COLO668 (cell line): ENCODE data around the gene EFHD2.
"Not testable (repeated sequence)": the region's sequence is repeated elsewhere in the genome, so short reads cannot be mapped to it uniquely, and the experiment has no call there.

Source experiments
- DNase-seq: peaks from one replicate; lab custom pipeline; 2025; ENCODE audit not compliant: unreplicated experiment; lab: John Stamatoyannopoulos, UW

The EFHD2 gene

DNA sequence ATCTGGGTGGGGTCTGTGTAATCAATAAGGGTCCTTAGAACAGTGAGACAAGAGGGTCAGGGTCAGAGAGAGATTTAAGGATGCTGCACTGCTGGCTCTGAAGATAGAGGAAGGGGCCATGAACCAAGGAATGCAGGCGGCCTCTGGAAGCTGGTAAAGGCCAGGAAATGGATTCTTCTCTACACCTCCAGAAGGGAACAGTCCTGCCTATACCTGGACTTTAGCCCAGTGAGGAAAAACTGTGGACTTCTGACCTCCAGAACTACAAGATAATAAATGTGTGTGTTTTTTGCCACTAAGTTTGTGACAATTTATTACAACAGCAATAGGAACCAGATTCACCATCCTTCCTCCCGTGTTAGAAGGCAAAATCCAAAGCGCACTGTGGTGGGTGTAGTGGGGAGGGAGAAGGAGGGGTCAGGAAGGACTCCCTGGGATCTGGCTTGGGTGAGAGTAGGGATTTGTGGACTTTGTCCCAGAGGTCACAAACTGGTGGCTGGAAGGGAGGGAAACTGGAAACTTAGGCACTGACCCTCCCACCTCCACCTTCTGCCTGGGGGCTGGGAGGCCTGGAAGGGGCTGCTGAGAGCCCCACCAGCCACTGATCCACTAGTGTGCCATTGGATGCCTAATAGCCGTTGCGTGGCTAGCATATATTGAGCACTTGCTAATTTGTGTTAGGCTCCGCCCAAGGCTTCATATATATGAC lies 41.5 kb downstream of the EFHD2 start:
- no peak for DNase-seq

DNA sequence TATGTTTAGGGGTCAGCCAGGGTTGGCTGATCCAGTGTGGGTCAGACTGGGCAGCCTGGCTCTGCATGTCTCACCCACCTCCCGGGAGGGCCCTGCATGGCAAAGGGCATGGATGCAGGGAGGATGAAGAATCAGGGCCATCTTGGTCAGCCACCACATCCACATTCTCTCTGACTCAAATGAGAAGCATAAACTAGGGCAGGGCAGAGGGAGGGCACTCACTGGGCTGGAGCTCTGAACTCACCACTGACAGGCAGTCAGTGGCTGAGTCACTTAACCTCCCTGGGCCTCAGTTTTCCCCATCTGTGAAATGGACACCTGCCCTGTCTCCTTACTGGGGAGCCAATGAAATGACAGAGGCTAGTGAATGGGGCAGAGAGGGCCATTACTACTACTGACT lies 42.5 kb downstream of the EFHD2 start:
- DNase-seq: no peak

DNA sequence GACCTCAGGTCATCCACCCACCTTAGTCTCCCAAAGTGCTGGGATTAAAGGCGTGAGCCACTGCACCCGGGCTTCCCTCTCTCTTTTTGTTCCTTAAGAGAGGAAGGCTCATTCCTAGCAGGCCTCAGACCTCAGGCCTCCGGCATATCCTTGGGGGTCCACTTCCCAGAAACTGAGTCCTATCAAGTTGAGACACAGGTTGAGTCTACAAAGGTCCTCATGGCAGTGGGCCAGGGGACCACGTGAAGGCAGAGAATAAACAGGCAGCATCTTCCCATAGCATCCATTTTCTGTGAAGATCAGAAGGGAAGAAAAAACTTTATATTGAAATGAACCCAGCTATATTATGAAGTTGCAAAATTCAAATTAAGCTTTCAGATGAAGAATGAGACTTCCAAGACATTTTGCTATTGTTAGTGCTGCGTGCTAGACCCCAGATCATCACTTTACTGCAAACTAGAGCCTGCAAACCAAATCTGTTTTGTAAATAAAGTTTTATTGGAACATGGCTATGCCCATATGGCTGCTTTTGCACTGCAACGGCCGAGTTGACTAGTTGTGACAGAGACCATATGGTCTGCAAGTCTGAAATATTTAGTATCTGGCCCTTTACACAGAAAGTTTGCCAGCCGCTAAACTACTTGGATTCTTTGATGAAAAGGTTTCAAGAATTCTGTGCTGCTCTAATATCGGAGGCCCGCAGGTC lies 43.3 kb downstream of the EFHD2 start:
- no peak for DNase-seq

- no peak for DNase-seq
Observed at GRCh38 chr1:15453734-15454133, 44.0 kb downstream of the EFHD2 start.

DNA sequence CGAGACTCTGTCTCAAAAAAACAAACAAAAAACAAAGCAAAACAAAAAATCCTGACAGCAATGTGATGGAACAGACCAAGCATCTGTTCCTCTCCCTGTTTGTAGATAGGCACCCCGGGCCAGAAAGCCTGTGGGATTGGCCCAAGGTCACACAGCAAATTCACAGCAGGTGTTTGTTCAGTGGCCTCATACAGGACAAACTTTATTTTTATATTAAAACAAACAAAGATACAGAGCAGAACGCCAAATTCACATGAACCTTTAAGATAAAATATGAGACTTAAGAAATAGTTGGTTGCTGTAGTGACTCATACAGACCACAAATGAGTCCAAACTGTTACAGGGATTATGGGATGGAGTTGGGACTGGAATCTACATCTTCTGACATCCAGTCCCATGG lies 44.6 kb downstream of the EFHD2 start:
- no peak for DNase-seq

DNA sequence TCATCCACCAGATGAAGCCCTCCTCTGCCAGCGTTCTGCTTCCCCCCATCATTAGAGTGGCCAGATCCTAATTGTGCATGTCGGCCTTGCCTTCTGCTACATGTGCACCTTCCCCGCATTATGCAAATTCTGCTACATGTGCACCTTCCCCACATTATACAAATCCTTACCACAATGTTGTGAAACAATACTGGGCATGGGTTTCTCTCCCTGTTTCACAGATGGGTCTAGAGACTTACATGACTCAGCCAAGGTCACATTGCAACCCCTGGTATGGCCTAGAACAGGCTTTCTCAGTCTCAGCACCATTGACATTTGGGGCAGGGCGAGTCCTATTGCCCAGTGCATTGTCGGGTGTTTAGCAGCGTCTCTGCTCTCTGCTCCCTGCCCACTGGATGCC lies 45.8 kb downstream of the EFHD2 start:
- DNase-seq: no peak

DNA sequence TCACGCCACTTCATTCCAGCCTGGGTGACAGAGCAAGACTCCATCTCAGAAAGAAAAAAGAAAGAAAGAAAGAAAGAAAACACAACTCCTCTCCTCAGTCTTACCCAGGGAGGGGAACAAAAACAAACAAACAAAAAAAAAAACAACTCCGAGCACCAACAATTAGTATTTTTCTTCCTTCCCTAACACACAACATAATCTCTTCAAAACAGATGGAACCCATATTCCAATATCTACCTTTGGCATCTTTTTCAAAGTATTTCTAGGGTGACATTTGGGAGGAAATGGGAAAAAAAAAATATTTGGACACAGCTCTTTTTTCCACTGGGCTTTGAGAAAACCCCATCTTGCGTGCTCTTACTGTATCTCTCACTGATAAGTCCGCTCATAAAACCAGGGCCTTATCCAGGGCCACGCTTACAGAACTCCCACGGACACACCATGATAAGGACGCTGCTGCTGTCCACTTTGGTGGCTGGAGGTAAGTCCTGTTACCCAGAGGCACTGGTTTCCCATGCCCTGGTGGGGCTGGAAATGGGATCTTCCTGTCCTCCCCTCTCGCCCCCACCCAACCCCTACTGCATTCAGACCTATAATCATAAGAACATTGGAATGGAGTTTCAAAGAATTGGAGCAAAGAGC lies 46.7 kb downstream of the EFHD2 start, which contains the start of gene CELA2A:
TSS of gene CELA2A (plus strand) at position 420 of the 642 bp plus-strand sequence. CDS start at position 442, 22 bp downstream.
- no peak for DNase-seq

DNA sequence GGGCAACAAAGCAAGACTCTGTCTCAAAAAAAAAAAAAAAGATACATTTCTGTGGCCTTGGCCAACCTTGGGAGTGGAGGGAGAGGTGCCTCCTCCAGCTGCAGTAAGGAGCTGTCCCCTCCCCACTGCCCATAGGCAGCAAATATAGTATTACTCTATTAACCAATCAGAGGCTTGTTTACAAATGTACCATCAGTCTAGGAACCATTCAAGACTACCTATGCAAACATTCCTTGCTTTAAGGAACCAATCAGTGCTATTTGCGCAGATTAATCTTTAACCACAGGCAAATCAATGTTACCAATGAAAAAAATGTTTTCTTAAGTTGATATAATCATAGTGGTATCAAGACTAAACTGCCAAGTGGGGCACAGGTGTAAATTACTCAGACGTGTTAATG lies 47.9 kb downstream of the EFHD2 start:
- no peak for DNase-seq

DNA sequence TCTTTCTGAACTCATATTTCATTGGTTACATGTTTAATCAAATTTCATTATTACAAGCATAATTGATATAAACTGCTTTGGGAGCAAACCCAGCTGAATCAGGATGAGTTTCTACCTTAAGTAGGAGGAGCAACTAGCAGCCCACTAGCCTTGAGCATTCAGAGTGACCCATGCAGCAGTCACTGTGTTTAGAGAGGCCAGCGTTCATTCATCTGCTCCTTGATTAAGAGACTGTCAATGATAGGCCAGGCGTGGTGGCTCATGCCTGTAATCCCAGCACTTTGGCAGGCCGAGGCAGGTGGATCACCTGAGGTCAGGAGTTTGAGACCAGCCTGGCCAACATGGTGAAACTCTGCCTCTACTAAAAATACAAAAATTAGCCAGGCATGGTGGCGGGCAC lies 48.7 kb downstream of the EFHD2 start:
- DNase-seq: not testable (repeated sequence)

GRCh38 chr1:15459771-15460707 lies 50.4 kb downstream of the EFHD2 start:
- peak; percentile 32 for DNase-seq

- DNase-seq: no peak
Observed at GRCh38 chr1:15460708-15461095, 51.0 kb downstream of the EFHD2 start.

DNA sequence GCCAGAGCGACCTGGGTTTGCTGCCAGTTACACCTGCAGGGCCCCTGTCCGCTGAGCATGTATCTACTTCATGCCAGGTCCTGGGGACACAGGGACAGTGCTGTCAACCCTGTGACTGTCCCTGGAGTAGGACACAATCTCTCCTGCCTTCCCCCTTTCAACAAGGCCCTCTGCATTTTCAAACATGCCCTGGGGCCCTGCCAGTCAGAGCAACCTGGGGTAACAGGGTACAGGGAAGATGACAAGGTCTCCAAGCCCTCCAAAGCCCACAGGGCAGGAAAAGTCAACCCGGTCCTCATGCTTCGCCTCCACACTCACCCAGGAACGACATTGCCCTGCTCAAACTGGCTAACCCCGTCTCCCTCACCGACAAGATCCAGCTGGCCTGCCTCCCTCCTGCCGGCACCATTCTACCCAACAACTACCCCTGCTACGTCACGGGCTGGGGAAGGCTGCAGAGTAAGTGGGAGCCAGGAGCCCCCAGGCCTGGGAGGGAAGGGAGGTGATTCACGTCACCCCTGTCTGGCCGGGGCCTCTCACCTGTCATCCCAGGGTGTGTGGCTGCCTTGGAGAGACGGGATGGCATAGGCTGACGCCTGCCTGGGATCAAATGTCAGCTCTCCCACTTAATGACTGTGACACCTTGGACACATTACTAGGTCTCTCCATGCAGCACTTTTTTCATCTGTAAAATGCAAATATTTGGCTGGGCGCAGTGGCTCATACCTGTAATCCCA lies 53.5 kb downstream of the EFHD2 start:
- peak; percentile 92 for DNase-seq

- DNase-seq: not testable (repeated sequence)
Observed at GRCh38 chr1:15463926-15464322, 54.2 kb downstream of the EFHD2 start.

DNA sequence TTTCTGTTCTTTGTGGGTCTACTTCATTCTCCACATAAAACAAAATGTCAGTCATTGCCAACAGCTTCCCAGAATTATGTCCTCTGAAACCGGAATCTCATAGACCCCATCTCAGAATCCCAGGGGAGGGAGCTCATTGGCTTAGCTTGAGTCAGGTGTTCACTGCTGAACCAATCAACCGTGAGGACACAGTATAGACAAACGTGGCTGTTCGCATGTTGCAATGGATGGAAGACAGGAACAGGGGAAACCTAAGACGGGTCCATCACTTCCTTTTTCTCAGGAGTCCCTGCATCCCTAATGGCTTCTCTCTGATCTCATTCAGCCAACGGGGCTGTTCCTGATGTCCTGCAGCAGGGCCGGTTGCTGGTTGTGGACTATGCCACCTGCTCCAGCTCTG lies 56.0 kb downstream of the EFHD2 start:
- no peak for DNase-seq

- not testable (repeated sequence) for DNase-seq
Observed at GRCh38 chr1:15466955-15467625, 57.4 kb downstream of the EFHD2 start.

GRCh38 chr1:15468145-15468544 lies 58.5 kb downstream of the EFHD2 start:
- no peak for DNase-seq

- DNase-seq: no peak
Observed at GRCh38 chr1:15469361-15469760, 59.7 kb downstream of the EFHD2 start.

- DNase-seq: peak; percentile 77
Observed at GRCh38 chr1:15469821-15470448, 60.2 kb downstream of the EFHD2 start.

DNA sequence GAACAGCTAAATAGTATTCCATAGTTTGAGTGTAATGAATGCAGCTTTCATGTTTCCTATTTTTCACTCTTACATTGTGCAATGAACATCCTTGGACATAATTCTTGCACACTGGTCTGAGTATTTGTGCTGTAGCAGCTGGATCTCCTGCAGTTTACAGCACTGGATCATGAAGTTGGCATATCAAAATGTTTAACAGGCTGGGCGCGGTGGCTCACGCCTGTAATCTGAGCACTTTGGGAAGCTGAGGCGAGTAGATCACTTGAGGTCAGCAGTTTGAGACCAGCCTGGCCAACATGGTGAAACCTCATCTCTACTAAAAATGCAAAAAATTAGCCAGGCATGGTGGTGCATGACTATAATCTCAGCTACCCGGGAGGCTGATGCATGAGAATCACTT lies 61.4 kb downstream of the EFHD2 start:
- not testable (repeated sequence) for DNase-seq
